CD4-positive, alpha-beta T cell treated with Interleukin-4 for 4 hours (primary cell): ENCODE results near the gene ODAD4.
"Not testable (repeated sequence)": the region's sequence is repeated elsewhere in the genome, so short reads cannot be mapped to it uniquely, and the experiment has no call there.

Source experiments
- DNase-seq: peaks from one replicate; pipeline ENCODE4 v3.0.0-alpha.2; 2020

ODAD4 gene

DNA sequence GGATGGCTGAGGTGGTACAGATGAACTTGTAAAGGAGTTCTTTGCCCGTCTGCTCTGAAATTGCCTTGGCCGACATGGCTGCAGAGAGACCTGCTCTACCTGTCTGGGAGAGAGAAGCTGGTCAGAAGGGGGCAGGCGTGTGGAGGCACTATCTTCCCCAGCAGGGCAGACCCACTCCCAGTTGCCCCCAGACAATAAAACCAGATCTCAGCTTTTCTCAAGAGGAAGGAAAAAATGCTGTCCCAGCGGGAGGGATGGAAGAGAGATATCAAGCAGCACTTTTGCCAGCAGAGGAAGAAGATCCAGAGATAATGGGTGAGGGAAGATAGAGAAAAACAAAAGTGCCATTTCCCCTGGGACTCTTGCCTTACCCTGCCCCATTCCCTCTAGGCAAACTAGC, 16.6 kb upstream of the ODAD4 start:
- no peak for DNase-seq

GRCh38 chr17:41914358-41914766, 16.1 kb upstream of the ODAD4 start:
- DNase-seq, result no peak

DNA sequence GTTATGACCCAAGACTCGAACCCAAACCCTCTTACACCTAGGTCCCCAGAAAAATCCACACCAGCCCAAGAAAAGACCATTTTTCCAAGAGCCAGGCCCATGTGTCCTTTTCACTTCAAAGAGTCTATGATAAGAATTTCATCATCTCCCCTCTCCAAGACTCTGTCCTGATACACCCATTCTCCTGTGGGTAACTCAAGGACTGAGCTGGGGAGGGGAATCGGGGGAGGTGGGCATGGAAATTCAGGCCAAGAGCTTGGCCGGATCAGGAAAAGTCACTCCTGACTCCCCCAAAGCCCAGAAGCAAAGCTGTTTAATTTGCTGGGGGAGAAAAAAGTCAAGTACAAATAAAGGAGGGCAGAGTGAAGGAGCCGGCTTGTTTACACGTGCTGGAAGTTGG, 15.4 kb upstream of the ODAD4 start:
- DNase-seq, result no peak

GRCh38 chr17:41915566-41915965, 14.9 kb upstream of the ODAD4 start:
- DNase-seq, result no peak

DNA sequence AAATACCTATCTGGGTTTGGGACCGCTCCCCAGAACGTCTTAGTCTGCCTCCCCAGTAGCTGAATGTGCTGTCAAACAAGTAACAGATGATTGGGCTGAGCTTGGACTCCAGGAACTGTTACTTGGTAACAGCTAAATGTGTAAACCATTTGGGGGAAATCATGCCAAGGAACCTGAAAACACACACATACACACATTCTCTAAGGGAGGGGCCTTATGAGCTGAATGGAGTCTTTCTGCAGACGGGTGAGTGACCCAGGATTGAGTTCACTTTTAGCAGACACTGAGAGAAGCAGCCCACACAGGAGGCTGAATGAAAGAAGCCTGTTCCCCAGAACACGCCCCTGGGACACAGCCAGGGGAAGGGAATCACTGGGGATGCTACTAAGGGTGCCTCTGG, 13.2 kb upstream of the ODAD4 start:
- DNase-seq, result no peak

GRCh38 chr17:41917679-41918313, 12.6 kb upstream of the ODAD4 start:
- DNase-seq, result peak; percentile 8

DNA sequence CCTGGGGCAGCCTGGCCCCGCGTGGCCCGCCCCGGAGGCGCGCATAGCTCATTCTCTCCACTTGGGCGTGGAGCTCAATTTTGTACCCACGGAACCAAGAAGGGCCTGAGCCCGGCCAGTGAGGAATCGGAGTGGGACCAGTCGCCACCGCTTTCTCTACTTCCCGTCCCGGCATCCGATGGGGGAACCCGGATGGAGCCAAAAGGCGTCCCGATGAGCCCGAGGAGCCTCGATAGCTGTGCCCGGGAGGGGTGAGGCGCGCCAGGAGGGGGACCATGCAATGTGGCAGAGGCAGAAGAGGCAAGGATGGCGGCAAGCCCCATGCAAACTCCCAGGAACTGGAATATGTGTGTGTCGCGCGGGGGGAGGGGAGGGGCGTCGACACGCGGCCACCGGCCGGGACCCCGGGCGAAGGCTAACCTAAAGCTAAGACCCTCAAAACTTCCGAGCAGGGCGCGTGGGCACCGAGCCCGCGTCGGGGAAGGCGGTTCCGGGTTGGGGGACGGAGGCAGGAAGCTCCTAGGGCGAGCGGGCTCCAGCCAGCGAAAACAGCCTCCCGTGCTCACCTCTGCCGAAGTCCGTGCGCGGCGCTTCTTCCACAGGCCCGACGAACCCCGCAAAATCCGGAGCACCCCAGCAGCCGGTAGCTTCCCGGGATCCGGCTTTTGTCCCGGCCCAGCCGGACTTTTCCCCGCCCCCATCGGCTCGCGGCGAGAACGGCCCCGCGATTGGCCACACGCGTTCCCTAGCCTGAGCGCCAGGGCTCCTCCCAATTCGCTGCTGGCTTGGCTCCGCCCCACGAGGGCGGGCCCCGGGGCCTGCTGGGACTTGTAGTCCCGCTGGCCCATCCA, 11.9 kb upstream of the ODAD4 start, which contains the start of gene ACLY:
ACLY (minus strand) TSS at position 638 of the 851 bp plus-strand sequence. CDS start 5,078 bp downstream, outside the sequence.
- DNase-seq, result peak; percentile 93

DNA sequence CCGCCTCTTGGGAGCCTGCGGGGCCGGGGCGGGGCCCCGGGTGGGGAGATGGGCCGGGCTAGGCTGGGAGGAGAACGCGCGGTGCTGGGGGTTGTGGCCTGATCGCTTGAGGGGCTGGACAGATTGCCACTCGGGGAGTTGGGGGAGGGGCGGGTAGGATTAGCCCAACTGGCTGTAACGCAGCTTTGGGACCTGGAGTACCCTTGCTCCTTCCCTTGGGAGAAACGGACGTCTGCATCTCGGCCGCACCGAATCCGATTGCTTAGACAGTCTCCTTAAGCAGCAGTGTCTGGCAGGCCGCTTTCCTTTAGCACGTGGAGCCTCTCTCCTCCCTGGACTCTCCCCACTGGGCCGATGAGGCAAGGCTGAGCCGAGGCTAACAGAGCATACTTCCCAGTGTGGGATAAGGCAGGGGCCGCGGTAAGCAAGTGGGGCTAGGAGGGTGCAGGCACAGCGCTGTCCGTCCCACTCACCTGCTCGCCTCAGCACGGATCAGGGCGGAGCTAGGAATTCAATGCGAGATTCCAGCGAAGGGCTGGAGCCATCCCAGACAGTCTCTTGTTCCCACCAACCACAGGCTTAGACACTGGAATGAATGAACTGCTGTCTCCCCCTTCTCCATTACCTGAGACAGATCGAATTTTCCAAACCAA, 11.1 kb upstream of the ODAD4 start:
- DNase-seq, result no peak

- DNase-seq, result no peak
These were observed 10.4 kb upstream of the ODAD4 start for GRCh38 chr17:41919840-41920579.

DNA sequence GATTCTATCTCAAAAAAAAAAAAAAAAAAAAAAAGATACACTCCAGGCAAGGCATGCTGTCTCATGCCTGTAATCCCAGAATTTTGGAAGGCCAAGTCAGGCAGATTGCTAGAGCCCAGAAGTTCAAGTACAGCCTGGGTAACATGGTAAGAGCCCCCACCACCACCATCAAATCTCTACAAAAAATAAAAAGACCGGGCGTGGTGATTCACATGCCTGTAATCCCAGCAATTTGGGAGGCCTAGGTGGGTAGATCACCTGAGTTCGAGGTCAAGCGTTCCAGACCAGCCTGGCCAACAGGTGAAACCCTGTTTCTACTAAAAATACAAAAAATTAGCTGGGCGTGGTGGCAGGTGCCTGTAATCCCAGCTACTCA, 9.8 kb upstream of the ODAD4 start:
- DNase-seq, result no peak

DNA sequence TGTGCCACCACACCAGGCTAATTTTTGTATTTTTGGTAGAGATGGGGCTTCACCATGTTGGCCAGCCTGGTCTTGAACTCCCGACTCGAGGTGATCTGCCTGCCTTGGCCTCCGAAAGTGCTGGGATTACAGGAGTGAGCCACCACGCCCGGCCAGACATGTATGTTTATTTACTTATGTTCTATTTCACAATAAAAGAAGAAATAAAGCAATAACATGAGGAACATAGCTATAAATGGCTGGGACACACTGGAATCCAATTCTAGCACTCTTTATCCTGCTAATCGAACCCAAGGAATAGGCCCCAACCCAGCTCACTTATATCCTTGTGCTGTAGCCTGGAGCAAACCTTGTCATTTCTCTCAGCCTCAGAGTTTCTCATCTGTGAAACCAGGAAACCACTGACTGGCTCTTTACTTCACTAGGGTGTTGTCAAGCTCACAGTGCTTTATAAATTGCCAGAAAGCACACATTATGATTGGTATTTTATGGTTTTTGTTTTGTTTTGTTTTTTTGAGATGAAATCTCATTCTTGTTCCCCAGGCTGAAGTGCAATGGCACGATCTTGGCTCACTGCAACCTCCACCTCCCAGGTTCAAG, 4.3 kb upstream of the ODAD4 start:
- no peak for DNase-seq

DNA sequence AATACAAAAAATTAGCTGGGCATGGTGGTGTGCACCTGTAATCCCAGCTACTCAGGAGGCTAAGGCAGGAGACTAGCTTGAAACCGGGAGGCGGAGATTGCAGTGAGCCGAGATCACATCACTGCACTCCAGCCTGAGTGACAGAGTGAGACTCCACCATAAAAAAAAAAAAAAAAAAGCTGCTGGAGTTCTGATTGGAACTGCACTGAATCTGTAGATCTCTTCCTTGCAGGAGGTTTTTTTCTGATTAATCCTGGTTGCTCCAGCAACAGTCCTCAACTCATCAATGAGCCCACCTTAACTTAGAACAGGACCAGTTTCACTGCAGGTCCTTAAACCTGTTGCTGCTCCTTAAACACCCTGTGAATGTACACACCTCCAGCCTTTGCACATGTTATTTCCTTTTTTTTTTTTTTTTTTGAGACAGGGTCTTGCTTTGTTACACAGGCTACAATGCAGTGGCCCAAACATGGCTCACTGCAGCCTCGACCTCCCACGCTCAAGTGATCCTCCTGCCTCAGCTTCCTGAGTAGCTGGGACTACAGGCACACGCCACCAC, 1.6 kb upstream of the ODAD4 start:
- DNase-seq, result no peak

DNA sequence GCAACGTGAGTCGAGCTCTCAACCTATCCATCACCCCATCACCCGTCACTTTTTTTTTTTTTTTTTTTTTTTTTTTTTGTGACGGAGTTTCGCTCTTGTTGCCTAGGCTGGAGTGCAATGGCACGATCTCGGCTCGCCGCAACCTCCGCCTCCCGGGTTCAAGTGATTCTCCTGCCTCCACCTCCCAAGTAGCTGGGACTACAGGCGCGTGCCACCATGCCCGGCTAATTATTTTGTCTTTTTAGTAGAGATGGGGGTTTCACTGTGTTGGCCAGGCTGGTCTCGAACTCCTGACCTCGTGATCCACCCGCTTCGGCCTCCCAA, 378 bp downstream of the ODAD4 start:
- not testable (repeated sequence) for DNase-seq

GRCh38 chr17:41931715-41932114, 1.3 kb downstream of the ODAD4 start:
- DNase-seq, result not testable (repeated sequence)

DNA sequence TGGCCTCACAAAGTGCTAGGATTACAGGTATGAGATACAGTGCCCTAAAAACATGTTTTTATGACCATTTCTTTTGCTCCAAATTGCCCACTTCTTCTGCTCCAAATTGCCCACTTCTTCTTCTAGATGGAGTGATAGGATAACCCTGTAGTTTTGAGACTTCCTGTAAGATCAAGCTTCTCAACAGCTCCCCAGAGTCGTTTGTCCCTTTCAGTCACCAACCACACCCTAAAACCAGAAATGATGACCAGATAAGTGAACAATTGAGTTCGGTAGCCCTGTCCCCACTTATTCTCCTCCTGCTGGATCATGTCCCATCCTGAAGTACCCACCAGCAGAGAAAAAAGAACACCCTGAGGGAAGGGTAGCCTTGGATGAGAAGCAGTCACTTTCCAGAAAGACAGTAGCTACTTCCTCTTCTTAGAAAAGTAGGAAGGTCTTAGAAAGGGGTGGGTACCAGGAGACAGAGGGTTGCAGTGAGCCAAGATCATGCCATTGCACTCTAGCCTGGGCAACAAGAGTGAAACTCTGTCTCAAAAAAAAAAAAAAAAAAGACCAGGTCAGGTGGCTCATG, 2.5 kb downstream of the ODAD4 start:
- no peak for DNase-seq

DNA sequence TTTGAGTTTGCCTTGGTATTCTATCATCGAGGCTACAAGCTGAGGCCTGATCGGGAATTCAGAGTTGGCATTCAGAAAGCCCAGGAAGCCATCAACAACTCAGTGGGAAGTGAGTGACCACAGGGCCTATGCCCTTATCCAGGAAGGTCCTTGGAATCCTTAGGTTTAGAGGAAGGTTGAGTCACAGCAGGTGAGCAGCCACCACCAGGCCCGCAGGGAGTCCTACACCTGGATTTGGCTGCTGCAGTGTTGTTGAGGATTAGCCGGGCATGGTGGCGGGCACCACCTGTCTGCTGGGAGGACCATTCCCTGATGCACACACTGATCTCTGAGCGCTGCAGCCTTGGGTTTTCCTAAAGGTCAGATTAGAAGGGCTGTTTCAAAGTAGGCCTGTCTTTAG, 5.2 kb downstream of the ODAD4 start:
- no peak for DNase-seq

- DNase-seq, result no peak
These were observed 7.8 kb downstream of the ODAD4 start for GRCh38 chr17:41937970-41938954.

DNA sequence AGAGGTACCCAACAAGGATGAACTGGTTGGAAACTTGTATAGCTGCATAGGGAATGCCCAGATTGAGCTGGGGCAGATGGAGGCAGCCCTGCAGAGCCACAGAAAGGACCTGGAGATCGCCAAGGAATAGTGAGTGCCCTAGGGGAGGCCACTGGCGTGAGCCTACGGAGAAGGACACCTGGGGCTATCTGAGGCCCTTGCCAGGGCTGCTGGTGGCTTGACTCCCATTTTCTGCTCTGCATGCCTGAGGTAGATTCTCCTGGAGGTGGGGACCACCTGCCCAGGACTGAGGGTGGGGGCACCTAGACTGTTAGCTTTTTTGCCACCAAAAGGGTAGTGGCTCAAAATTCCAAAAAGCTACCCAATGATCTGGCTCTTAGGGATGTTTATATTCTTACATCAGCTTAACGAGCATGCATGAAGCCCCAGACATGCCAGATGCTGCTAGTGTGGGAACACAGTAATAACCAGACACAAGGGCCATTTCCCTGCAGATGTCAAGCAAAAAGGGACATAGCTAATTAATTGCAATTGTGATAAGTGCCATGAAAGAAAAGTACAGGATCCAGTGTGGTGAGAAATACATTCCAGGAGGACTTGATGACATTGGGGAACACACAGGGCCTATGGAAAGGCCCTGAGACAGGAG, 8.8 kb downstream of the ODAD4 start:
- no peak for DNase-seq

DNA sequence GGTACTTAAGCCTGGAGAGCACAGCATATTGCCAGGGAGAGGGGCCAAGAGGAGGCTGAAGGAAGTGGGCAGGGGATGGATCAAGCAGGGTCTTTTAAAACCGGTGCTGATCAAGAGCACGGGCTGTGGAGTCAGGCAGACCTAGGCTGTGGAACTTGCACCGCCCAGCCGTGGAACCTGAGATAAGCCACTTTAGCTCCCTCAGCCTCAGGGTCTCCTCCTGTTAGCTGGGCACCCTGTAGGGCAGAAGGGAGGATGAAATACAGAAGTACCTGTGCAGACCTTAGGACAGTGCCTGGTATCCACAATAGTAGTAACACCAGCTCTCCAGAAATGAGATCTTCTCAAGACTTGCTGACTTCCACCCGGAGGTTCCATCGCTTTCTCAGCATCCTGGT, 9.3 kb downstream of the ODAD4 start:
- DNase-seq, result no peak

GRCh38 chr17:41941168-41941567, 10.8 kb downstream of the ODAD4 start:
- no peak for DNase-seq
